KMS-11 (cell line): ENCODE measurements around the gene NUP88.

Source experiments
- H2AFZ ChIP-seq: fragments of 200-600 bp; sonication (generic); 2 replicates; pipeline ENCODE4 v1.6.1; 2016; ENCODE audit warnings: antibody characterized with exemption, mixed run types, low read depth
- H3K27ac ChIP-seq: fragments of 200-600 bp; sonication (generic); 2 replicates; pipeline ENCODE4 v1.6.1; 2016; ENCODE audit warnings: mild to moderate bottlenecking, mixed run types
- H3K27me3 ChIP-seq: fragments of 200-600 bp; sonication (generic); 2 replicates; pipeline ENCODE4 v1.6.1; 2017; ENCODE audit warnings: mild to moderate bottlenecking, low read depth, mixed run types, moderate library complexity; ENCODE audit not compliant: insufficient read depth
- H3K36me3 ChIP-seq: fragments of 200-600 bp; sonication (generic); 2 replicates; pipeline ENCODE4 v1.6.1; 2017; ENCODE audit warnings: mild to moderate bottlenecking, mixed run types; ENCODE audit not compliant: insufficient read depth
- H3K4me1 ChIP-seq: fragments of 200-600 bp; sonication (generic); 2 replicates; pipeline ENCODE4 v1.6.1; 2016; ENCODE audit warnings: mild to moderate bottlenecking, low read depth, mixed run types; ENCODE audit not compliant: poor library complexity, severe bottlenecking
- H3K4me2 ChIP-seq: fragments of 200-600 bp; sonication (generic); 2 replicates; pipeline ENCODE4 v1.7.0; 2016; ENCODE audit warnings: mild to moderate bottlenecking, mixed run types
- H3K4me3 ChIP-seq: fragments of 200-600 bp; sonication (generic); IDR thresholded peaks from 2 replicates; pipeline ENCODE4 v1.6.1; 2017; ENCODE audit warnings: low read depth, low read length, mixed read lengths; ENCODE audit not compliant: insufficient read depth
- H3K79me2 ChIP-seq: fragments of 200-600 bp; sonication (generic); 2 replicates; pipeline ENCODE4 v1.6.1; 2016; ENCODE audit warnings: low read depth, mixed run types; ENCODE audit not compliant: insufficient read depth
- H3K9ac ChIP-seq: fragments of 200-600 bp; sonication (generic); 2 replicates; pipeline ENCODE4 v1.6.1; 2016; ENCODE audit warnings: mild to moderate bottlenecking, mixed run types
- H4K20me1 ChIP-seq: fragments of 200-600 bp; sonication (generic); 2 replicates; pipeline ENCODE4 v1.6.1; 2016; ENCODE audit warnings: mild to moderate bottlenecking, mixed run types; ENCODE audit not compliant: insufficient read depth
- TF ChIP-seq, protein P1 (sequence below): fragments of 200-600 bp; sonication (generic); conservative IDR thresholded peaks from 2 replicates; pipeline ENCODE4 v1.6.1; 2017; ENCODE audit warnings: low read depth, mild to moderate bottlenecking, antibody characterized with exemption, low read length, moderate library complexity, mixed read lengths

NUP88 gene

DNA sequence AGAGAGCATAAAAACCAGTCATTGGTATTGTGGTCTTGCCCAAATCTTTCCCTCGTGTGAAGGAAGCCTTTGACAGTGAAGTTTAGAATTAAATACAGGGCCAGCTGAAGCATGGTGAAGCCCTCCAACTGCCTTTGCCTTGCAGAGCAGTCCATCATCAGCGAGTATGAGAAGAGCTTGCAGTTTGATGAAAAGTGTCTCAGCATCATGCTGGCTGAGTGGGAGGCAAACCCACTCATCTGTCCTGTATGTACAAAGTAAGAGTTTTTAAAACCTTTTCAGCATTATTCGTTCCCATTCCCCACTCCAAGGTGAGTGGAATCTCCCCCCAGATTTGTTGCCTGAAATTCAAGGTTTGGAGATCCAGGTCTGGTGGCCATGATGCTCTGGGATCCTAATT lies 6.4 kb upstream of the NUP88 start:
- H3K27me3 ChIP-seq, result no peaks in the 10 kb centered on the region
- H3K27ac ChIP-seq, result no peak overlapping the region
- TF ChIP-seq, protein P1, sequence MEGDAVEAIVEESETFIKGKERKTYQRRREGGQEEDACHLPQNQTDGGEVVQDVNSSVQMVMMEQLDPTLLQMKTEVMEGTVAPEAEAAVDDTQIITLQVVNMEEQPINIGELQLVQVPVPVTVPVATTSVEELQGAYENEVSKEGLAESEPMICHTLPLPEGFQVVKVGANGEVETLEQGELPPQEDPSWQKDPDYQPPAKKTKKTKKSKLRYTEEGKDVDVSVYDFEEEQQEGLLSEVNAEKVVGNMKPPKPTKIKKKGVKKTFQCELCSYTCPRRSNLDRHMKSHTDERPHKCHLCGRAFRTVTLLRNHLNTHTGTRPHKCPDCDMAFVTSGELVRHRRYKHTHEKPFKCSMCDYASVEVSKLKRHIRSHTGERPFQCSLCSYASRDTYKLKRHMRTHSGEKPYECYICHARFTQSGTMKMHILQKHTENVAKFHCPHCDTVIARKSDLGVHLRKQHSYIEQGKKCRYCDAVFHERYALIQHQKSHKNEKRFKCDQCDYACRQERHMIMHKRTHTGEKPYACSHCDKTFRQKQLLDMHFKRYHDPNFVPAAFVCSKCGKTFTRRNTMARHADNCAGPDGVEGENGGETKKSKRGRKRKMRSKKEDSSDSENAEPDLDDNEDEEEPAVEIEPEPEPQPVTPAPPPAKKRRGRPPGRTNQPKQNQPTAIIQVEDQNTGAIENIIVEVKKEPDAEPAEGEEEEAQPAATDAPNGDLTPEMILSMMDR, result no peak
- H3K4me2 ChIP-seq, result no peak overlapping the region
- no peak overlapping the region for H3K4me3 ChIP-seq
- no peak overlapping the region for H3K9ac ChIP-seq
- H3K36me3 ChIP-seq, result no peaks in the 10 kb centered on the region
- H3K79me2 ChIP-seq, result no peaks in the 10 kb centered on the region
- no peak overlapping the region for H2AFZ ChIP-seq
- H3K4me1 ChIP-seq, result no peaks in the 10 kb centered on the region
- H4K20me1 ChIP-seq, result no peaks in the 10 kb centered on the region

DNA sequence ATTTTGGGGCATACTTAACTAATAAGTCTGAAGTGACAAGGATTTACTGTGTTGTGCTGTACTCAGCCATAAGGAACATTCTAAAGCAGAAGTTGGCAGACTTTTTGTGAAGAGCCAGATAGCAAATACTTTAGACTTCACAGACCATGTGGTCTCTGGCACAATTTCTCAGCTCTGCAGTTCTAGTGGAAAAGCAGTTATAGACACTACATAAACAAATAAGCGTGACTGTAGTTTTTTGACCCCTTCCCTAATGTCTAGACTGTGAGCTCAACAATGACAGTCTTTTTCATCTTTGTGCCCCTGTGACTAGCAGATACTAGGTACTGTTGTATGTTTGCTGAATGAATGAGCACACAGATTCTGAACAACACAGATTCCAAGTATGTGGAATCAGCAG lies 5.4 kb upstream of the NUP88 start:
- Histone ChIP-seq H3K4me2 (no peak overlapping the region), H3K36me3 (no peaks in the 10 kb centered on the region)
- TF ChIP-seq, protein P1, result no peak

DNA sequence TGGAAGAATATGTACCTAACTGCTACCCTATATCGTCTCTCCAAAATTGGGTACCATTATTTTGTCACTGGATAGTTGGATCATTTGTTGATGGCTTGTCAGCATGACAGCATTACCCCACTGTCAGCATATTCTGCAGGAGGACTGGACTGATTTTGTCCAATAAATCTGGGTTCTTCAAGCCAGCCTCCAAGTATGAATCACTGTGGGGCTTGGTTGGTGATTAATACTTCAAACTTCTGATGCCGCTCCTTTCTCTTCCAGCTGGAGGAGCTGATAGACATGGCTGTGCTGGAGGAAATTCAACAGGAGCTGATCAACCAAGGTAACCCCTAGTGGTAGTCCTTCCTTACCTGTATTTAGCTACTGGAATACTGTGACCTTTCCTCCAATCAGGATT lies 3.0 kb upstream of the NUP88 start:
- Histone ChIP-seq H2AFZ (no peak overlapping the region), H3K4me1 (no peaks in the 10 kb centered on the region), H3K27me3 (no peaks in the 10 kb centered on the region), H3K36me3 (no peaks in the 10 kb centered on the region), H3K79me2 (peaks cover 11% of the 10 kb centered on the region; the same call in 1 of the 2 replicates), H3K27ac (no peak overlapping the region), H4K20me1 (no peaks in the 10 kb centered on the region), H3K4me3 (no peak overlapping the region), H3K4me2 (no peak overlapping the region), H3K9ac (no peak overlapping the region)
- TF ChIP-seq, protein P1, result no peak

More for the DNA sequence above, 5.4 kb upstream of the NUP88 start:
- Histone ChIP-seq H3K27ac (no peak overlapping the region), H4K20me1 (no peaks in the 10 kb centered on the region), H3K9ac (no peak overlapping the region), H3K79me2 (no peaks in the 10 kb centered on the region), H2AFZ (no peak overlapping the region), H3K4me1 (no peaks in the 10 kb centered on the region), H3K27me3 (no peaks in the 10 kb centered on the region), H3K4me3 (no peak overlapping the region)

GRCh38 chr17:5419959-5420653 lies 644 bp upstream of the NUP88 start, which contains the start of gene RPAIN:
Gene RPAIN (plus strand): TSS chr17:5420182. CDS start chr17:5420211, 29 bp downstream.
- TF ChIP-seq, protein P1, result no peak
- Histone ChIP-seq H3K9ac (peak within 1 kb of the TSS; percentile 57; the same call in 1 of the 2 replicates), H3K4me2 (peak within 1 kb of the TSS; percentile 25; the same call in 1 of the 2 replicates), H3K27me3 (no peaks in the 10 kb centered on the region), H3K36me3 (no peaks in the 10 kb centered on the region), H2AFZ (peak within 1 kb of the TSS; percentile 34), H4K20me1 (no peaks in the 10 kb centered on the region), H3K27ac (peak within 1 kb of the TSS; percentile 64), H3K4me3 (no peak within 1 kb of the TSS), H3K4me1 (no peaks in the 10 kb centered on the region), H3K79me2 (peaks cover 20% of the 10 kb centered on the region; the same call in 1 of the 2 replicates)
